Measurements from ENCODE around the gene DMPK. TPM values are rescaled to one million over a fixed set of nuclear protein-coding genes. Genes with fewer than 3 reads are reported as not detected.

Gene DMPK
- total RNA-seq (2014; rRNA removed; shearing (Covaris generic)) = 22.4 and 37.5 TPM in 2 replicates

- no peak for DNase-seq (ENCODE audit: low spot score)
- in situ Hi-C loops (cut with HindIII; ENCODE audit: low sequenced_read_pairs) = no loop called here
Measured at GRCh38 chr19:45782162-45782691, at the start of gene DMPK. Gene DMPK, minus strand, starts transcription at chr19:45782490. Its CDS starts 138 bp downstream, at chr19:45782352.

- DNase-seq (ENCODE audit: low spot score) = no peak
- in situ Hi-C loops (cut with HindIII; ENCODE audit: low sequenced_read_pairs) = no loop called here
Measured at GRCh38 chr19:45828945-45829344, 46.7 kb upstream of the DMPK start.

- DNase-seq (ENCODE audit: low spot score) = no peak
Measured at GRCh38 chr19:45828523-45828922, 46.2 kb upstream of the DMPK start.

GRCh38 chr19:45827459-45828093, 45.3 kb upstream of the DMPK start:
- no peak for DNase-seq (ENCODE audit: low spot score)

More at GRCh38 chr19:45828523-45828922, 46.2 kb upstream of the DMPK start:
- in situ Hi-C loops (cut with HindIII; ENCODE audit: low sequenced_read_pairs) = no loop called here

GRCh38 chr19:45826934-45827333, 44.6 kb upstream of the DMPK start:
- no peak for DNase-seq (ENCODE audit: low spot score)
- in situ Hi-C loops (cut with HindIII; ENCODE audit: low sequenced_read_pairs) = no loop called here

More at GRCh38 chr19:45827459-45828093, 45.3 kb upstream of the DMPK start:
- in situ Hi-C loops (cut with HindIII; ENCODE audit: low sequenced_read_pairs) = no loop called here

- in situ Hi-C loops (cut with HindIII; ENCODE audit: low sequenced_read_pairs) = no loop called here
- DNase-seq (ENCODE audit: low spot score) = no peak
Measured at GRCh38 chr19:45825917-45826893, 43.9 kb upstream of the DMPK start.

- in situ Hi-C loops (cut with HindIII; ENCODE audit: low sequenced_read_pairs) = no loop called here
- DNase-seq (ENCODE audit: low spot score) = no peak
Measured at GRCh38 chr19:45825263-45825605, 42.9 kb upstream of the DMPK start.

- DNase-seq (ENCODE audit: low spot score) = no peak
- in situ Hi-C loops (cut with HindIII; ENCODE audit: low sequenced_read_pairs) = no loop called here
Measured at GRCh38 chr19:45824531-45825262, 42.4 kb upstream of the DMPK start.

GRCh38 chr19:45824041-45824471, 41.8 kb upstream of the DMPK start:
- in situ Hi-C loops (cut with HindIII; ENCODE audit: low sequenced_read_pairs) = no loop called here
- DNase-seq (ENCODE audit: low spot score) = peak; percentile 14

- no peak for DNase-seq (ENCODE audit: low spot score)
- in situ Hi-C loops (cut with HindIII; ENCODE audit: low sequenced_read_pairs) = no loop called here
Measured at GRCh38 chr19:45823182-45823581, 40.9 kb upstream of the DMPK start.

GRCh38 chr19:45822716-45823115, 40.4 kb upstream of the DMPK start:
- no peak for DNase-seq (ENCODE audit: low spot score)
- in situ Hi-C loops (cut with HindIII; ENCODE audit: low sequenced_read_pairs) = no loop called here

GRCh38 chr19:45821570-45821969, 39.3 kb upstream of the DMPK start:
- in situ Hi-C loops (cut with HindIII; ENCODE audit: low sequenced_read_pairs) = no loop called here
- DNase-seq (ENCODE audit: low spot score) = no peak

- DNase-seq (ENCODE audit: low spot score) = no peak
- in situ Hi-C loops (cut with HindIII; ENCODE audit: low sequenced_read_pairs) = no loop called here
Measured at GRCh38 chr19:45821103-45821521, 38.8 kb upstream of the DMPK start.

- DNase-seq (ENCODE audit: low spot score) = no peak
- in situ Hi-C loops (cut with HindIII; ENCODE audit: low sequenced_read_pairs) = no loop called here
Measured at GRCh38 chr19:45820413-45821102, 38.3 kb upstream of the DMPK start.

- no peak for DNase-seq (ENCODE audit: low spot score)
- in situ Hi-C loops (cut with HindIII; ENCODE audit: low sequenced_read_pairs) = no loop called here
Measured at GRCh38 chr19:45819769-45820168, 37.5 kb upstream of the DMPK start.

GRCh38 chr19:45817725-45818301, 35.5 kb upstream of the DMPK start:
- no peak for DNase-seq (ENCODE audit: low spot score)
- in situ Hi-C loops (cut with HindIII; ENCODE audit: low sequenced_read_pairs) = no loop called here

- in situ Hi-C loops (cut with HindIII; ENCODE audit: low sequenced_read_pairs) = no loop called here
- peak; percentile 75 for DNase-seq (ENCODE audit: low spot score)
Measured at GRCh38 chr19:45817010-45817724, 34.9 kb upstream of the DMPK start.
